Muscle layer of duodenum (tissue), 2 donors: Measurements from ENCODE around the gene PKM.
"Not testable (repeated sequence)": the region's sequence is repeated elsewhere in the genome, so short reads cannot be mapped to it uniquely, and the experiment has no call there.

Experiments used
- H3K27ac ChIP-seq: one replicate; pipeline ENCODE4 v1.7.0; 2013; ENCODE audit warnings: mild to moderate bottlenecking, low read length
- H3K27me3 ChIP-seq: one replicate; pipeline ENCODE4 v1.7.0; 2013; ENCODE audit warnings: low read depth, mild to moderate bottlenecking, control low read depth, low read length
- H3K36me3 ChIP-seq, 2 donors: one replicate each; pipeline ENCODE4 v1.7.0; 2013; ENCODE audit warnings: low read length in 2 of 2, control low read depth in 1 of 2, mild to moderate bottlenecking in 1 of 2; ENCODE audit not compliant: insufficient read depth in 2 of 2, control insufficient read depth in 1 of 2
- H3K4me1 ChIP-seq, 2 donors: one replicate each; pipeline ENCODE4 v1.7.0; 2013; ENCODE audit warnings: low read length in 2 of 2, mild to moderate bottlenecking in 2 of 2, control low read depth in 1 of 2, moderate library complexity in 1 of 2; ENCODE audit not compliant: insufficient read depth in 2 of 2, control insufficient read depth in 1 of 2
- H3K4me3 ChIP-seq, 2 donors: one replicate each; pipeline ENCODE4 v1.7.0; 2013; ENCODE audit warnings: low read length in 2 of 2, low read depth in 1 of 2, mild to moderate bottlenecking in 1 of 2
- H3K9me3 ChIP-seq, 2 donors: one replicate each; pipeline ENCODE4 v1.7.0; 2013; ENCODE audit warnings: low read length in 2 of 2, control low read depth in 1 of 2, mild to moderate bottlenecking in 1 of 2; ENCODE audit not compliant: control insufficient read depth in 1 of 2
- donor health status: healthy.

PKM gene

DNA sequence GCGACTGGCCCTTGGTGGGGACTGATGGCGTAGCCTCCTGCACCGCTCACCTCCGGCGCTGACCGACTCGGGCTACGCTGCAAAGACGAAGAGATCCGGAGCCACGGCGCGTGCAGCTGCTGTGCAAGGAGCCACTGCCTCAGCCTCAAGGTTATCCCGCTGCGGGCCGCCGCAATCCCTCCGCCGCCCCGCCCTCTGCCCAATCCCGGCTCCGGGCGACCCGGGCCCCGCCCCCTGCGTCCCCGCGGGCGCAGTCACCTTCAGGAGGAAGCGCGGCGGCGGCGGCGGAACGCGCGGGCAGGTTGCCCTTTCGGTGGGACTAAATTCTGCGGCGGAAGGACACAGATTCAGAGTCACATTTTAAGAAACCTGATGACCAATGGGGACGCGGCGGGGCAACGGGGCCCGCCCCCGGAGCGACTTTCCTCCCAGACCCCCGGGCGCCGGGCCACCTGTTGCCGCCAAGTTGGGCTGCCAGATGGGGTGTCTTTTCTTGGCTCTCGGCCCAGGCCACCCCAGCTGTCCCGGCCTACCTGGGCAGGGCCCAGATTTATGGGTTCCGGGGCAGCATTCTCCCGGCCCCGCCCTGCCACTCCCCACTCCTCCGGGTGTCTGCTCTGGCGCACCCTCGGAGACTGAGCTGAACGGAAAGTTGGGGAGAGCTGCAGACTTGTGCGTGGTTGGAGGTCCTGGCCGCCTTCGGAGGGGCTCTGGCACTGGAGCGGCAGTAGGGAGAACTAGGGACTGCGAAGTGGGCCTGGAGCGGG lies at the start of gene PKM:
Gene PKM (minus strand): TSS at position 125 of the 767 bp plus-strand sequence. CDS start 12,093 bp downstream, outside the sequence.
- Histone ChIP-seq H3K4me3 (peak within 1 kb of the TSS; percentile 89 to 92), H3K9me3 (no peaks in the 10 kb centered on the region)

DNA sequence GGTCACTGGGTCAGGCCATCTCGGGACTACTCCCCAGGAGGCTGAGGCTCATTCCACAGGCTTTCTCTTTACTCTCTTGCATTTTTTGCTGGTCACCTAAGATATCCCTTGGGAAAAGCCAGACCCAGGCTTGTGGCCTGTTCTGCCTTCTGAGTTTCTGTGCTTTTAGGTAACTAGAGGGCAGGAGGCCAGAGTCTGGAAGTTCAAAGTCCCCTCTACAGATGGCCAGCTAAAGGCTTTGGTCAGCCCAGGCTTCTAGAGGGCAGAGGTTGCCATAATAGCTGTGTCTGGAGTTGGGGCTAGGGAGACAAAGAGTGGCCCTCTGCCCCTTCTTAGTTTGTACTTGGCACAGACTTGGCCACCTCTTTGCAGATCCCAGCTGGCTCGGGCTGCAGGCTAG lies 49.8 kb upstream of the PKM start:
- H3K9me3 ChIP-seq, result no peaks in the 10 kb centered on the region

More for the DNA sequence above, at the start of gene PKM:
- H3K4me1 ChIP-seq, result peaks cover 29 to 44% of the 10 kb centered on the region in 2 donors
- peaks cover 0 to 25% of the 10 kb centered on the region in 2 donors for H3K36me3 ChIP-seq
- peak within 1 kb of the TSS; percentile 97 for H3K27ac ChIP-seq
- H3K27me3 ChIP-seq, result no peaks in the 10 kb centered on the region

DNA sequence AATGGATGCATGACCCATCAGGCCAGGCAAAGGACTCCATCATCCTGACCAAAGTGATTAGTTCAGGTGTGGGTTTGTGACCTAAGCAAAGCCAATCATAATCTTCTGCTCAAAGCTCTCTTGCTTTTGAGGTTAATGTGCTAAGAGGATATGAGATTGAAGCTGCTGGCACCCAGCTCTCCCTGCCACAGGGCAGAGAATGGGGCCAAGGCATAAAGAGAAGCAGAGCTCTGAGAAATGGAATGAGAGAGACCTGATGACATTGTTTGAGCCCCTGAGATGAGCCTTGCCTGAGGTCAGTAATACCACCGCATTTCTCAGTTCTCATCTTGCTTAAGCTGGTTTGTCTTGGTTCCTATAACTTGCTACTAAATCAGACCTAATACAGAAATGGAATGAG lies 47.7 kb upstream of the PKM start:
- no peaks in the 10 kb centered on the region for H3K27me3 ChIP-seq
- no peaks in the 10 kb centered on the region for H3K9me3 ChIP-seq
- H3K36me3 ChIP-seq, result no peaks in the 10 kb centered on the region
- no peak overlapping the region for H3K27ac ChIP-seq
- no peaks in the 10 kb centered on the region for H3K4me1 ChIP-seq
- no peak overlapping the region for H3K4me3 ChIP-seq

More for the DNA sequence above, 49.8 kb upstream of the PKM start:
- Histone ChIP-seq H3K27me3 (no peaks in the 10 kb centered on the region), H3K36me3 (no peaks in the 10 kb centered on the region), H3K27ac (no peak overlapping the region), H3K4me1 (no peaks in the 10 kb centered on the region), H3K4me3 (no peak overlapping the region)

DNA sequence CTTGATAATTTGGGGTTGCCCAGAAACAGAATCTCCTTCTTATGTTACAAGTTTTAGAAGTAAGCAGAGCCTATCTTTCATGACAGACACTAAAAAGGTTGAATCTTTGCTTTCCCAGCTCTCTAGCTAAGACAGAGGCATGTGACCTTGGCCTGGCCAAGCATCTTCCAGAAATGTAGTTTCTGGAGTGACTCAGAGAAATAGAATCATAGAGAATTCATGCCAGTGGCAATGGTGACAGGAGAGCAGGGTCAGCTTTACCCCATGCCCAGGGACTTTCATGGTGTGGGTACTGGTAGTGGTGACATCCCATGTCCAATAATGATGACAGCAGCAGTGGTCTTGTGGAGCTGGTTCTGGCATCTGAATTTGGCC lies 45.3 kb upstream of the PKM start:
- Histone ChIP-seq H3K4me3 (no peak overlapping the region), H3K27ac (no peak overlapping the region), H3K9me3 (no peaks in the 10 kb centered on the region), H3K4me1 (peaks cover 4 to 15% of the 10 kb centered on the region in 2 donors), H3K36me3 (no peaks in the 10 kb centered on the region), H3K27me3 (no peaks in the 10 kb centered on the region)

DNA sequence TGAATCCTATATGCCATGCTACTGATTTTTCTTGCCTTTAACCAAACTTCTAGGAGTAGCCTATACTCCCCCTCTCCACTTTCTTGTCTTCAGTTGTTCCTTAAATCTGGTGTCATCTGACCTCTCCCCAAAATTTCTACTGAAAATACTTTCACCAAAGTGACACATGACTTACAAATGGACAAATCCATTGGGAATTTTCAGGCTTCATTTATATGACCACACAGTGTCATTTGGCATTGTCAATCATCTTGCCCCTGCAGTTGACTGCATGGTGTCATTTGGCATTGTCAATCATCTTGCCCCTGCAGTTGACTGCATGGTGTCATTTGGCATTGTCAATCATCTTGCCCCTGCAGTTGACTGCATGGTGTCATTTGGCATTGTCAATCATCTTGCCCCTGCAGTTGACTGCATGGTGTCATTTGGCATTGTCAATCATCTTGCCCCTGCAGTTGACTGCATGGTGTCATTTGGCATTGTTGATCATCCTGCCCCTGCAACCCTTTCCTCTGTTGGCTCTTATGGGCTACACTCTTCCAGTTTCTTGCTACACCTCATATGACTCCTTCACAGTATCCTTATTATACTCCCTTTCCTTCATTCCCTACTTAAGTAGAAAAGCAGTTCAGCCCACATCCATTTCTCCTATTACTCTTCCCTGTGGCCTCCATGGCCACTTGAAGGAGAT lies 44.8 kb upstream of the PKM start:
- not testable (repeated sequence) for H3K27me3 ChIP-seq, H3K9me3 ChIP-seq, H3K36me3 ChIP-seq, H3K27ac ChIP-seq, H3K4me3 ChIP-seq
- H3K4me1 ChIP-seq, result peaks cover 5 to 20% of the 10 kb centered on the region in 2 donors

DNA sequence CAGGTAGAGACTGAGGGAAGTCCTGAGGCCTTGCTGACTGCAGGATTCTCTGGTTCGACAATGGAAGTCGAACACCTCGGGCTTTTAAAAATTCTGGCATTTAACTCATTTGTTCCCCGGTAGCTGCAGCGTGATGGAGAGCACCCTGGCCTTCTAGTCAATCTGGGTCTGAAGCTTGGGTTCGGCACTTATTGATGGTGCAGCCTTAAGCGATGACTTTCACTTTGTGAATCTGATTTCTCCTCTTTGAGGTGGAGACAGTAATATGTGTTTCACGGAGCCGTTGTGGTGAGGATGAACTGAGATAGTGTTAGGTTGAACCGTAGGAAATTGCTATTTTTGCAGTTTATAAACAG lies 42.0 kb upstream of the PKM start:
- Histone ChIP-seq H3K9me3 (no peaks in the 10 kb centered on the region), H3K27me3 (no peaks in the 10 kb centered on the region), H3K4me1 (peaks cover 5 to 26% of the 10 kb centered on the region in 2 donors), H3K36me3 (peaks cover 0 to 23% of the 10 kb centered on the region in 2 donors), H3K27ac (peak overlapping the region; percentile 43), H3K4me3 (peak overlapping the region; percentile 57 to 67)

DNA sequence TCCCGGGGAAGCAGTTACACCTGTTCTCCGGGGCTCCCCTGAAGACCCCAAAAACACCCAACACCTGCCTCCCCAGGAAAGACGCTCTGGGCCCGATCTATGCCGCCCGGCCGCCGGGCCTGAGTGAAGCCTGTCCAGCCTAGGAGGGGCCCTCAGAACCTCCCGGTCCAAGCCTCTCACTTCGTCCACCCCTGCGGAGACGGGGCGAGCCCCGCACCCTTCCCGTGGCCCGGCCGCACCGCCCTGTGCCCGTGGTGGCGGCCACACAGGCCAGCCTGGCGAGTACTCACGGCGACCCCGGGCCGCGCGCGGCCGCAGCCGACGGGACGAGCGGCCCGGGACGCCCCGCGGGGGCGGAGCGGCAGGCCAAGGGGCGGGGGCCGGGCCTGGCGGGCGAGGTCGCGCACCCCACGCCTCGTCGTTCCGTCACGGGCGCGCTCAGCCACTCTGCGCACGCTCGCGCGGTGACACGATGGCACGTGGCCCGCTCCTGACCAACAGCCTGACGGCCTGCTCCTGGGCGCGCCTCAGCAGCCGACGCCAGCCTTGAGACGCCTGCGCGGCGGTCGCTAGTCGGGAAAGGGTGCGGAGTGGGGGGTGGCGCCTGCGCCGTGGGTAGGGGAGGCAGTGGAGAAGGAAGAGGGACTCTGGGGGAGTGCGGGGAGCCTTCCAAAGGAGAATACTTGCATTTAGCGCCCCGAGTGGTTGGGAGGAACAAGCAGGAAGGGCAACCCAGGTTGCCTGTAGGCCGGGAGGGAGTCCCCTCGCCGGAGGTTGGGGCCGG lies 41.4 kb upstream of the PKM start, which contains the start of gene PARP6:
Gene PARP6 (minus strand): TSS at position 342 of the 784 bp plus-strand sequence. CDS start 5,077 bp downstream, outside the sequence.
- H3K4me1 ChIP-seq, result peaks cover 5 to 26% of the 10 kb centered on the region in 2 donors

DNA sequence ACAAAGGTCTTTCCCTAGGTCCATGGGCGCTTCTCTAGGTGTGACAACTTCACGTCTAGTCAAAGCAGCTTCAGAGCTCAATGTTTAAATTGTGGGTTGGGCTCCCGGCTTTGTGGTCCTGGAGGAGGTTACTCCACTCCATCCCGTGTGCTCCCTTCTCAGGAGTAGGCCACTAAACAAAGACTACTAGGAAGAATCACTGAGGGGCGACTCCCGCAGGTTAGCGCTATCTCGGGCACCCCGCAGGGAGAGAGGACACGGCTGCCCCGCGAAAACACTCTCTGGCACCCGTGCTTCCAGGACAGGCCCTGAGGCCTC lies 40.9 kb upstream of the PKM start:
- Histone ChIP-seq H3K4me3 (peak overlapping the region; percentile 70 to 80), H3K9me3 (no peaks in the 10 kb centered on the region), H3K27ac (peak overlapping the region; percentile 46), H3K27me3 (no peaks in the 10 kb centered on the region), H3K4me1 (peaks cover 5 to 26% of the 10 kb centered on the region in 2 donors), H3K36me3 (peaks cover 6 to 32% of the 10 kb centered on the region in 2 donors)

More for the DNA sequence above, 41.4 kb upstream of the PKM start, which contains the start of gene PARP6:
- no peaks in the 10 kb centered on the region for H3K9me3 ChIP-seq
- H3K27ac ChIP-seq, result peak within 1 kb of the TSS; percentile 46
- peak within 1 kb of the TSS; percentile 70 to 80 for H3K4me3 ChIP-seq
- no peaks in the 10 kb centered on the region for H3K27me3 ChIP-seq
- peaks cover under 1 to 27% of the 10 kb centered on the region in 2 donors for H3K36me3 ChIP-seq

DNA sequence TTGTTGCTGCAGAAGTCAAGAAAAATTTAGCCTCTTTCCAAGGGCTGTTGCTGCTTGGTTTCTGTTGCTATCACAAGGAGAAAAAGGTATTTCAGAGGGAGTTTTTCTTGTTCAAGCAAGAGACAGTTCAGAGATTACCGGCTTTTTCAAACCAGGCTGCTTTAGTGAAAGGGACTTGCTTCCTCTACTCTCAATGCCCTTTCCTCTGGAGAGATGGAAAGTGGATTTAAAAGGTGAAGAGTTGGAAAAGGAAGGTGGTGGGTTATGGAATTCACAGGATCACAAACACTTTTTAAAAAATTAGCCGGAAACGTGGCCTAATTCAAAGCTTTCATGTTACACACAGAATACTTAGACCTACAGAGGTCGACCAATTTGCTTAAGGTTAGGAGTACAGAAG lies 40.2 kb upstream of the PKM start:
- Histone ChIP-seq H3K4me1 (peaks cover 5 to 26% of the 10 kb centered on the region in 2 donors), H3K27me3 (no peaks in the 10 kb centered on the region), H3K9me3 (no peaks in the 10 kb centered on the region), H3K4me3 (peak overlapping the region; percentile 70 to 80), H3K36me3 (peaks cover 12 to 39% of the 10 kb centered on the region in 2 donors), H3K27ac (peak overlapping the region; percentile 46)

DNA sequence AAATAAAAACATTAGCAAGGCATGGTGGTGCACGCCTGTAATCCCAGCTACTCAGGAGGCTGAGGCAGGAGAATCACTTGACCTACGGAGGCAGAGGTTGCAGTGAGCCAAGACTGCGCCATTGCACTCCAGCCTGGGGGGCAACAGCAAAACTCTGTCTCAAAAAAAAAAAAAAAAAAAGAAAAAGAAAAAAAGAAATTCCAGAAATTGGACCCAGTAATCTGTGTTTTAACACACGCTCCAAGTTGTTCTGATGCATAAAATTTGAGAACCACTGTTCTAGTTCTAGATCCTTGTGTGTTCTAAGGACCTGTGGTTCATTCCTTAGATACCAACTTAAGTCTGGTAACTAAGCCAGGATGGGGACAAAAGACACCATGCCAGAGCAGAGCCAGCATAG lies 38.7 kb upstream of the PKM start:
- Histone ChIP-seq H3K36me3 (peaks cover 27 to 54% of the 10 kb centered on the region in 2 donors), H3K27ac (no peak overlapping the region), H3K4me1 (peaks cover 5 to 26% of the 10 kb centered on the region in 2 donors), H3K9me3 (no peaks in the 10 kb centered on the region), H3K27me3 (no peaks in the 10 kb centered on the region), H3K4me3 (no peak overlapping the region)

DNA sequence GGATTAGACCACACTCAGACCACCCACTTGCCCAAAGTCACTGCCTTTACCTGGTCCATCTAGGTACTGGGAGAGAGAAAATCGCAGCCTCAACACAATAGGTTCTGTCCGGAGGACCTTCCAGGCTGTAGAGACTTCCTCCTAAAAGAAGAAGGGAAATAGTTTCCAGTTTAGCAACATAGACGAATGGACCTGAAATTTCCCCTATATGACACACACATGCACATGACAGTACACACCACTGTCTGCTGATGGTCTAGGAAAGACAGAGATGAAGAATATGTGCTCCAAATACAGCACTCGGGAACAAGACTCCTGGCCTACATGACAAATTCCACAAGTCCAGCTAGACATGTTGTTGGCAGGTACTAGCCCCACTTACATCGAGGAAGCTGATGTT lies 34.0 kb upstream of the PKM start:
- H3K4me1 ChIP-seq, result no peaks in the 10 kb centered on the region
- peaks cover 69 to 88% of the 10 kb centered on the region in 2 donors for H3K36me3 ChIP-seq
- H3K4me3 ChIP-seq, result no peak overlapping the region
- H3K27me3 ChIP-seq, result no peaks in the 10 kb centered on the region
- H3K27ac ChIP-seq, result no peak overlapping the region
- no peaks in the 10 kb centered on the region for H3K9me3 ChIP-seq
